Left forelimb (tissue), 1 donor: ENCODE results near the gene ANKFY1.

ENCODE experiments used
- DNase-seq: peaks from one replicate; pipeline ENCODE4 v3.0.0-alpha.2; 2018; ENCODE audit warnings: low spot score

Gene ANKFY1

GRCh38 chr17:4118015-4118743 lies 145.6 kb downstream of the ANKFY1 start:
- no peak for DNase-seq

GRCh38 chr17:4116516-4116915 lies 147.3 kb downstream of the ANKFY1 start:
- no peak for DNase-seq
